Mesodermal cell (in vitro differentiated cells): ENCODE data around the gene TCL1B.

Source experiments
- H3K27ac ChIP-seq: 2 replicates; pipeline ENCODE4 v1.7.0; 2013; ENCODE audit warnings: mild to moderate bottlenecking, low read depth, low read length, moderate library complexity; ENCODE audit not compliant: severe bottlenecking
- H3K36me3 ChIP-seq: 2 replicates; pipeline ENCODE4 v1.7.1; 2013; ENCODE audit warnings: mild to moderate bottlenecking, low read length, moderate library complexity; ENCODE audit not compliant: control insufficient read depth, insufficient read depth
- H3K4me1 ChIP-seq: one replicate; pipeline ENCODE4 v1.7.1; 2013; ENCODE audit warnings: mild to moderate bottlenecking, low read length; ENCODE audit not compliant: insufficient read depth, control insufficient read depth, poor library complexity, severe bottlenecking
- H3K4me3 ChIP-seq: 2 replicates; pipeline ENCODE4 v1.7.0; 2013; ENCODE audit warnings: low read length, control low read depth, mild to moderate bottlenecking; ENCODE audit not compliant: insufficient read depth, poor library complexity, severe bottlenecking; ENCODE audit errors: extremely low read depth
- H3K9me3 ChIP-seq: 2 replicates; pipeline ENCODE4 v1.7.1; 2013; ENCODE audit warnings: mild to moderate bottlenecking, low read length, moderate library complexity; ENCODE audit not compliant: control insufficient read depth
- WGBS, 2 experiments: methylation state at CpG; one replicate each; pipeline ENCODE4 v1.1.5; 2013; ENCODE audit warnings: missing lambda C conversion rate in 2 of 2; ENCODE audit not compliant: insufficient coverage in 2 of 2; 5-methylcytosine and 5-hydroxymethylcytosine counted together

Gene TCL1B

GRCh38 chr14:95701846-95702221 lies 15.6 kb downstream of the TCL1B start:
- WGBS, 2 experiments = 61 to 63% methylated on average over 3 to 4 of the region's 4 CpGs
- H3K4me1 ChIP-seq = peaks cover 3% of the 10 kb centered on the region
- no peaks in the 10 kb centered on the region for H3K36me3 ChIP-seq
- no peak overlapping the region for H3K4me3 ChIP-seq
- H3K9me3 ChIP-seq = no peaks in the 10 kb centered on the region
- no peak overlapping the region for H3K27ac ChIP-seq

GRCh38 chr14:95703341-95703740 lies 17.1 kb downstream of the TCL1B start:
- H3K4me1 ChIP-seq = peaks cover 3% of the 10 kb centered on the region
- H3K27ac ChIP-seq = no peak overlapping the region
- H3K4me3 ChIP-seq = no peak overlapping the region
- H3K36me3 ChIP-seq = no peaks in the 10 kb centered on the region
- WGBS, 2 experiments = no CpG with 5 or more reads among the region's 3 CpGs
- H3K9me3 ChIP-seq = no peaks in the 10 kb centered on the region

GRCh38 chr14:95703805-95704204 lies 17.6 kb downstream of the TCL1B start:
- Histone ChIP-seq H3K27ac (no peak overlapping the region), H3K4me1 (peaks cover 3% of the 10 kb centered on the region), H3K9me3 (no peaks in the 10 kb centered on the region), H3K36me3 (no peaks in the 10 kb centered on the region), H3K4me3 (no peak overlapping the region)
- WGBS, 2 experiments = 100% methylated on average over 1 to 2 of the region's 3 CpGs

GRCh38 chr14:95705518-95705917 lies 19.3 kb downstream of the TCL1B start:
- Histone ChIP-seq H3K4me1 (peaks cover 3% of the 10 kb centered on the region), H3K36me3 (no peaks in the 10 kb centered on the region), H3K27ac (no peak overlapping the region), H3K4me3 (no peak overlapping the region), H3K9me3 (no peaks in the 10 kb centered on the region)
- 89% methylated on average over 2 of the region's 4 CpGs; no CpG with 5 or more reads in 1 of the 2 experiments for WGBS, 2 experiments

- 99 to 100% methylated on average over 1 to 5 of the region's 5 CpGs for WGBS, 2 experiments
- peaks cover 3% of the 10 kb centered on the region for H3K4me1 ChIP-seq
These were observed 21.1 kb downstream of the TCL1B start for GRCh38 chr14:95707327-95707726.

GRCh38 chr14:95710106-95710505 lies 23.9 kb downstream of the TCL1B start:
- Histone ChIP-seq H3K36me3 (no peaks in the 10 kb centered on the region), H3K27ac (no peak overlapping the region), H3K4me1 (no peaks in the 10 kb centered on the region), H3K9me3 (no peaks in the 10 kb centered on the region), H3K4me3 (no peak overlapping the region)
- WGBS, 2 experiments = 88 to 93% methylated on average over 16 to 17 of the region's 17 CpGs

More at GRCh38 chr14:95707327-95707726, 21.1 kb downstream of the TCL1B start:
- H3K9me3 ChIP-seq = no peaks in the 10 kb centered on the region
- H3K36me3 ChIP-seq = no peaks in the 10 kb centered on the region
- no peak overlapping the region for H3K4me3 ChIP-seq
- H3K27ac ChIP-seq = no peak overlapping the region

GRCh38 chr14:95711476-95712176 lies 25.4 kb downstream of the TCL1B start:
- WGBS, 2 experiments = 93 to 94% methylated on average over 2 to 5 of the region's 9 CpGs

GRCh38 chr14:95712398-95712797 lies 26.2 kb downstream of the TCL1B start:
- WGBS, 2 experiments = 96% methylated on average over 3 to 6 of the region's 9 CpGs
- no peak overlapping the region for H3K4me3 ChIP-seq

More at GRCh38 chr14:95711476-95712176, 25.4 kb downstream of the TCL1B start:
- Histone ChIP-seq H3K4me3 (no peak overlapping the region), H3K9me3 (no peaks in the 10 kb centered on the region), H3K36me3 (no peaks in the 10 kb centered on the region), H3K27ac (no peak overlapping the region), H3K4me1 (no peaks in the 10 kb centered on the region)

GRCh38 chr14:95713596-95714371 lies 27.6 kb downstream of the TCL1B start, which contains the start of gene TCL1A:
TSS of gene TCL1A (minus strand) at chr14:95714125. CDS start at chr14:95714066, 59 bp downstream.
- WGBS, 2 experiments = 95% methylated on average over 29 to 47 of the region's 47 CpGs
- Histone ChIP-seq H3K36me3 (no peaks in the 10 kb centered on the region), H3K4me1 (no peaks in the 10 kb centered on the region), H3K4me3 (no peak within 1 kb of the TSS), H3K9me3 (no peaks in the 10 kb centered on the region), H3K27ac (no peak within 1 kb of the TSS)

More at GRCh38 chr14:95712398-95712797, 26.2 kb downstream of the TCL1B start:
- Histone ChIP-seq H3K36me3 (no peaks in the 10 kb centered on the region), H3K9me3 (no peaks in the 10 kb centered on the region), H3K27ac (no peak overlapping the region), H3K4me1 (no peaks in the 10 kb centered on the region)

DNA sequence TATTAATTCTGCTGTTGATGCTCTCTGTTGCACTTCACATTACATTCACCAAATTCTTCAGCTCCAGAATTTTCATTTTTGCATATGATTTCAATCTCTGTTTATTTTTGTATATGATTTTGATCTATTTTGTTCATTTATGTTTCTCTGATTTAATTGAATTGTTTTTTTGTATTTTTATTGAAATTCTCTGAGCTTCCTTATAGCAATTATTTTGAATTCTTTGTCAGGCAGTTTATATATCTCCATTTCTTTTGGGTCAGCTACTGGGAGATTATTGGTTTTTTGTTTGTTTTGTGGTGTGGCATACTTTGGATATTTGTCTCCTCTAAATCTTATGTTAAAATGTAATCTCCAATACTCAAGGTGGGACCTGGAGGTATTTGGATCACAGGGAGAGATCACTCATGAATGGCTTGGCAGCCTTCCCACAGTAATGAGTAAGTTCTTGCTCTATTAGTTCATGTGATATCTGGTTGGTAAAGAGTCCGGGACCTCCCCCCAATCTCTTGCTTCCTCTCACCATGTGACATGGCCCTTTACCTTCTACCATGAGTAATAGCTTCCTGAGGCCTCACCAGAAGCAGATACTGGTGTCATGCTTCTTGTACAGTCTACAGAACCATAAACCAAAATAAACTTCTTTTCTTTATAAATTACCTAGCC lies 36.4 kb downstream of the TCL1B start:
- H3K9me3 ChIP-seq = peaks cover 4% of the 10 kb centered on the region
- no peaks in the 10 kb centered on the region for H3K36me3 ChIP-seq
- H3K4me3 ChIP-seq = no peak overlapping the region
- no peak overlapping the region for H3K27ac ChIP-seq
- no peaks in the 10 kb centered on the region for H3K4me1 ChIP-seq
- 70% methylated on average over 1 of the region's 1 CpG; no CpG with 5 or more reads in 1 of the 2 experiments for WGBS, 2 experiments
